Stimulated activated CD4-positive, alpha-beta T cell treated with anti-CD3 and anti-CD28 coated beads, TNF-alpha, amount 100 ng/mL, for 24 hours (primary cell): ENCODE data around the gene LRRFIP1.
A peak's percentile ranks its signal among the peaks of the same experiment; 100 is the strongest.
"Not testable (repeated sequence)": the region's sequence is repeated elsewhere in the genome, so short reads cannot be mapped to it uniquely, and the experiment has no call there.

Experiments
- DNase-seq, 3 experiments: peaks; one replicate each; pipeline ENCODE4 v3.0.0-alpha.2; 2020; ENCODE audit warnings: low read depth in 3 of 3

LRRFIP1 gene

GRCh38 chr2:237596520-237597195 lies 30.7 kb upstream of the LRRFIP1 start:
- DNase-seq, result no peak

DNA sequence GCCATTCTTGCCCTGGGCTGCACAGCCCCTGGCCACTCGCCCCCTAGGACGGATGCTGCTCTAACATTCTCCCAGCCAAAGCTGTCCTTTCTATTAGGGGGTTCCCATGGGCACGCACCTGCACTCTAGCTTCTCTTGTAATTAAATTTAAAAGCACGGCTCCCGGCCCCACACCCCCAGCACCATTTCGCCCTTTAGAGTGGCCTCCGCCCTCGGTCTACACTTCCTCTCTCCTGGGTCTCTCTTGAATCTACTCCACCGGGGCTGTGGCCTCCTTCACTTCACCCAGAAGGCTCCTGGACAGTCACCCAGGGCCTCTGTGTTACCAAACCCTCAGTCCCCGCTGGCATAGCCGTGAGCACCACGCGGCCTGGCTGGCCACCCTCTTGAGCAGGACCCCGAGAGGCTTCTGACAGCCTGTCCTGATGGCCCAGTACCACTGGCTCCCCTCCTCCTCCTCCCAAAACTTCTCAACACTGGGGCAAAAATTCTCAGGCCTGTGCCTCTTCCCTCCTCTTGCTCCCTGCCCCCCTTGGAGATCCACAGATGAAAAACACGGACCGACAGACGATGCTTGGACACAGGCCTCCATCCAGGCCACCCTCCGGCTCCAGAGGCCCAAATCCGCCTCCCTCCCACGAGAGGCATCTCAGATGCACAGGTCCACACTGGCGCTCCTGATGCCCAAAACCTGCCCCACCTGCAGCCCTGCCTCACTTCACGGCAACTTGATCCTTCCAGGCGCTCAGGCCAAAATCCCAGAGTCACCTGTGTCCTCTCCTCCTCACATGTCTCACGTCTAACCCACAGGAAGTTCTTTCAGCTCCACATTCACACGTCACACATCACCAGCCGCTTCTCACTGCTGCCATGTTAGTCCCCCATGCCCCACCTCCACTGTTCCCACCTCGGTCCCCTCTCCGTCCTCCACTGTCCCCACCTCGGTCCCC lies 29.9 kb upstream of the LRRFIP1 start:
- DNase-seq, result no peak

DNA sequence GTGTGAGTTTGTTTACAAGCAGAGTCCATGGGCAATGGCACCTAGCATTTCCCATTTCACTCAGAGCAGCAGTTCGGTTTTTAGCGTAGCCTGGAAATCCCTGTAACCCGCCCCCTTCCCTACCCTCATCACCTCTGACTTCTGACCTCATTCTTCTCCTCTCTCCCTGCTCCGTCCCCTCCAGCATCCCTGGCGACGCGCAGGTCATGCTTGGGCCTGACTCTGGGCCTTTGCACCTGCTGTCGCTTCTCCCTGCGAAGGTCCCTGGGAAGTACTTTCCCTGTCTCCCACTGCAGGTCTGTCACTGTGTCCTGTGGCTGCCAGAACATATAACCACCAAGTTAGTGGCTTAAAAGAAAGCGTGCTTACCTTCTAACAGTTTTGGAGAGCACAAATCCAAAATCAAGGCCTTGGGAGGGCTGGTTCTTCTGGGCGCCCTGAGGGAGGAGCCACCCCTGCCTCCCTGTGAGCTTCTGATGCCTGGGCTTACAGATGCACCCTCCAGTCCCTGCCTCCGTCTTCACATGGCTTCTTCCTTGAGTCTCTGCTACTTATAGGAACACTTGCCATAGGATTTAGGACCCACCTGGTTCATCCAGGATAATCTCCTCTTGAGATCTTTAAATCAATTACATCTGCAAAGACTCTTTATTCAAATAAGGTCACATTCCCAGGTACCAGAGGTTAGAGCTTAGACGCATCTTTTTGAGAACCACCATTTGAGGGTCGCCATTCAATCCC lies 28.7 kb upstream of the LRRFIP1 start:
- no peak for DNase-seq

GRCh38 chr2:237599465-237600110 lies 27.8 kb upstream of the LRRFIP1 start:
- no peak for DNase-seq

DNA sequence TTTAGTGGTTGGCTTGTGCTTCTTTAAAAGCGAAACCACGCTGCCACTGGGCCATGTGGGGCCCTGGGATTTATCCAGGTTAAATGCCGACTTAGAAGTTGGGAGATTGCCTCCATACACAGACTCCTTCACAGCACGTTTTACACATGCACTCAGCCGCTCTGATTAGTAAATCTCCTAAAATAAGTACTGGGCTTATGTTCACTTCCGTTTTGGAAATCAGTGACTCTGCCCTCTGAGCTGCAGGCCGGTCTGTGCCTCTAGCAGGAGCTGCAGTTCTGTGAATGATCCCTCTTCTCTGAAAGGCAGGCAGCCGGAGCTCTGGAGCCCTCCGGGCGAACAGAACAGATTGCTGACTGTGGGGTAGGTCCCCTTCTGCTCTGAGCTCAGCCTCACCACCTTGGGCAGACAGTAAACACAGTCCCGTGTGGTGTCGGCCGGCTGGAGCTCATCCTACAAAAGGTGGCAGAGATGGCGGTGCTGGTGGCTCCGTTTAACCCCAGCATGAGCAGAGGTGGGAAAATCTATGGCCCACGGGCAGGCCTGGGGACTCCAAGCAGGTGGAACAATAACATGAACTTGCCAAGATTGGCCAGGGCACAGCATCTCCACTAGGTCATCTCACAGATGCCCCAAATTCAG lies 27.1 kb upstream of the LRRFIP1 start:
- no peak for DNase-seq

- no peak for DNase-seq
These were observed 25.8 kb upstream of the LRRFIP1 start for GRCh38 chr2:237601453-237602116.

DNA sequence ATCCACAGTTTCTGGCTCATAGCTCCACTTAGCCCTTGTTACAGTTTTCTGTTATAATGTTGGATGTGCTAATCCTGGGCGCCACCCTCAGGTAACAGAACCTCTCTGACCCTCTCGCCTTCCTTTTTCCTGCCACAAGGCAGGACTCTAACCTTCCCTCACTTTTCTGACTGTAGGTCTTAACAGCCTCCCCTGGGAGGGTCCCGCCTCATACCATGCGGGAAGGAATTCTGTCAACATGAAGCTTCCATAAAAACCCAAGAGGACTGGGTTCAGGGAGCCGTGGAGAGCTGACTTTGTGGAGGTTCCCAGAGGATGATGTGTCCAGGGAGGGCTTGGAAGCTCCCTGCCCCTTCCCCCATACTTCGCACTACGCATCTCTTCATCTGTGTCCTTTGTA lies 25.0 kb upstream of the LRRFIP1 start:
- no peak for DNase-seq

GRCh38 chr2:237603049-237603717 lies 24.2 kb upstream of the LRRFIP1 start:
- no peak for DNase-seq

DNA sequence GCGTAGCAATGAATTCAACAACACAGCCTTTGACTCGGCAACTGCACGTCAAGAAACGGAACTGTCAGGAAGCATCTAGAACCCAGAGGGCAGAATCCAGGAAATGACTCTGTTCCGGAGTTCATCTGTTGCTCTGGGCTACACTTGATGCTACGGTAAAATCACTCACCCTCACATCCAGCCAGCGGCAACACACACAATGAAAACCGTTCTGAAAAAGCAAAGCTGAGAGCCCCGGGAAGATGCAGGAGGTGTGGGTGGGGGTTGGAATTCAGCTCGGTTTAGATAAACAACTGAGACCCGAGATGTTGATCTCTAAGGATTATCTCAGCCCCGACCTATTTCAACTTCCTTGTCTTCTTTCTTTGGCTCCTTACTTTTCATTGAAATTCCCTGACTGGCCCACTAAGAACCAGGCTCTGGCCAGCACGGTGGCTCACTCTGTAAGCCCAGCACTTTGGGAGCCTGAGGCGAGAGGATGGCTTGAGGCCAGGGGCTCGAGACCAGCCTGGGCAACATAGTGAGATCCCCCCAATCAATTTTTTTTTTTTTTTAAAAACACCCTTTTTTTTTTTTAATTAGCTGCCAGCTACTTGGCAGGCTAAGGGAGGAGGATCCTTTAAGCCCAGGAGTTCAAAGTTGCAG lies 23.5 kb upstream of the LRRFIP1 start:
- peak in 1 of 3 experiments; percentile 31 for DNase-seq

- DNase-seq, result no peak
These were observed 23.0 kb upstream of the LRRFIP1 start for GRCh38 chr2:237604391-237604790.

DNA sequence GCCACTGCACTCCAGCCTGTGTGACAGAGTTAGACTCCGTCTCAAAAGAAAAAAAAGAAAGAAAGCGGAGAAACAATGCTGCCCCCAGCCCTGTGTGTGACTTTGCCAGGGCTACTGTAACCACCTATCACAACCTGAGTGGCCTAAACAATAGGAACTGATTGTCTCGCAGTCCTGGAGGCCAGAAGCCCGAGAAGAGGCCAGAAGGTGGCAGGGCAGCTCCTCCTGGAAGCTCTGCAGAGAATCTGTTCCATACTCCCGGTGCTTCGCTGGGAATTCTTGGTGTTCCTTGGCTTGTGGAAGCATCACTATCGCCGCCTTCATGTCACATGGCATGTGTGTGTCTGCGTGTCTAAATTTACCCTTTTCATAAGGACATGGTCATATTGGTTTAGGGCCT lies 22.4 kb upstream of the LRRFIP1 start:
- DNase-seq, result no peak

- not testable (repeated sequence) for DNase-seq
These were observed 20.9 kb upstream of the LRRFIP1 start for GRCh38 chr2:237606522-237606921.

DNA sequence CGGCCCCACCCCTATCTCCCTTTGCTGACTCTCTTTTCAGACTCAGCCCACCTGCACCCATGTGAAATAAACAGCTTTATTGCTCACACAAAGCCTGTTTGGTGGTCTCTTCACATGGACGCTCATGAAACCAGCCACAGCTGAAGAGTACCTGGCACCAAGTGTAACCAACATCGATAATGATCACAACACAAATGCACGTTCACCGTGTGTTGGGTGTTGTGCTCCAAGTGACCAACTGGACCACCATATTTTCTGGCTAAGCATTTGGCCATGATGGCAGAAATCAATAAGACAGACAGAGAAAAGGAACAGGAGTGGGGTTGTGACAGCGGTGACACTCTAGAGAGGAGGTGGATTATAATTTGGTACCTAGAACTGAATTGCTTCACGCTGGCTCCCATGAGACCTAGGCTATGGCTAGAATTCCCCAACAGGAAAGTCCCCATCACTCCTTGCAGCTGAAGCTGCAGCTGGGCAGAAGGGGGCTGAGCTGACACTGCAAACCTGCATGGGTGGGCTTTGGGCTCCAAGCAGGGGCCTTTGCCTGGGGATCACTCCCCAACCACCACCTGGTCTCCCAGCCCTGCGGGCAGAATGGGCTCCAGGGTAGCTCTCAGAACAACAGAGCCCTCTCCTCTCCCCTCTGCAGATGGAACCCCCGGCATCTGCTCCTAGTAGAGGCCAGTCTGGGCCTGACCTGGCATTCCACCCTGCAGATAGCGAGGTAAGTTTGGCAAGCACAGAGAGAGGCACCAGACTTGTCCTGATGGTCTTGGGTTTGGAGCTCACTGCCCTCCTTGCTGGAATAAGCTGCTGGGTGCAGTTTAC lies 14.6 kb upstream of the LRRFIP1 start:
- DNase-seq, result no peak

GRCh38 chr2:237613679-237614078 lies 13.7 kb upstream of the LRRFIP1 start:
- no peak for DNase-seq

GRCh38 chr2:237614151-237614720 lies 13.2 kb upstream of the LRRFIP1 start:
- DNase-seq, result no peak

GRCh38 chr2:237615631-237616249 lies 11.6 kb upstream of the LRRFIP1 start:
- no peak for DNase-seq

- no peak for DNase-seq
These were observed 11.0 kb upstream of the LRRFIP1 start for GRCh38 chr2:237616373-237616733.
